SK-N-MC (cell line): Measurements from ENCODE around the gene KRT38.

Source experiments
- EZH2 ChIP-seq: fragments of 200-600 bp; sonication (generic); IDR thresholded peaks from one replicate; pipeline ENCODE4 v1.6.1; 2017; ENCODE audit warnings: antibody characterized with exemption
- FOXP2 ChIP-seq: optimal IDR thresholded peaks from 2 replicates; pipeline ENCODE3; 2011; ENCODE audit warnings: mild to moderate bottlenecking, moderate library complexity; ENCODE audit not compliant: insufficient read depth; ENCODE audit errors: extremely low read length, control extremely low read depth
- POLR2AphosphoS5 ChIP-seq: IDR thresholded peaks from 2 replicates; pipeline ENCODE4 v1.6.1; 2012; ENCODE audit warnings: mild to moderate bottlenecking, low read depth, low read length, borderline replicate concordance

- TF ChIP-seq EZH2 = no peak
- no peak for TF ChIP-seq FOXP2
- TF ChIP-seq POLR2AphosphoS5 = no peak
Observed at GRCh38 chr17:41466988-41467387, 26.2 kb upstream of the KRT38 start, which contains the start of gene KRT32.
